Measurements from ENCODE around the gene MID1. TPM values are rescaled to one million over a fixed set of nuclear protein-coding genes. Genes with fewer than 3 reads are reported as not detected.

The MID1 gene
- total RNA-seq, 1 experiment from 2014 or later = 79.5 TPM

- DNase-seq = no peak
- Histone ChIP-seq H3K4me1 (replicated peaks; ENCODE audit: insufficient read depth) (no peaks in the 10 kb centered on the region), H3K4me3 (no peak overlapping the region), H3K4me2 (no peak overlapping the region), H3K9me3 (ENCODE audit: insufficient read depth, low read depth) (no peaks in the 10 kb centered on the region), H3K36me3 (ENCODE audit: low read depth) (no peaks in the 10 kb centered on the region), H3F3A (ENCODE audit: insufficient read depth, low read depth) (no peaks in the 10 kb centered on the region), H3K9me2 (ENCODE audit: insufficient read depth) (no peaks in the 10 kb centered on the region), H2AFZ (no peak overlapping the region), H3K79me2 (ENCODE audit: low read depth) (no peaks in the 10 kb centered on the region), H3K27me3 (ENCODE audit: insufficient read depth, low read depth) (no peaks in the 10 kb centered on the region), H3K27ac (no peak overlapping the region), H4K20me1 (ENCODE audit: insufficient read depth) (no peaks in the 10 kb centered on the region)
- ChIA-PET CTCF (no interaction called here), POLR2A (ENCODE audit: unreplicated experiment) (no interaction called here)
- TF ChIP-seq CTCF (conservative IDR thresholded peaks at IDR 0.05) = no peak
- no TSS peak for BruUV-seq (replicated peaks)
- intact Hi-C loops (cut with micrococcal nuclease; ENCODE audit: unreplicated experiment) = no loop called here
These were observed 32.9 kb upstream of the MID1 start for GRCh38 chrX:10653302-10653701.

- Histone ChIP-seq H2AFZ (no peak overlapping the region), H3F3A (ENCODE audit: insufficient read depth, low read depth) (no peaks in the 10 kb centered on the region), H4K20me1 (ENCODE audit: insufficient read depth) (no peaks in the 10 kb centered on the region), H3K4me1 (replicated peaks; ENCODE audit: insufficient read depth) (no peaks in the 10 kb centered on the region), H3K79me2 (ENCODE audit: low read depth) (no peaks in the 10 kb centered on the region), H3K9me3 (ENCODE audit: insufficient read depth, low read depth) (no peaks in the 10 kb centered on the region), H3K4me3 (no peak overlapping the region), H3K36me3 (ENCODE audit: low read depth) (no peaks in the 10 kb centered on the region), H3K4me2 (no peak overlapping the region), H3K27me3 (ENCODE audit: insufficient read depth, low read depth) (no peaks in the 10 kb centered on the region), H3K27ac (no peak overlapping the region), H3K9me2 (ENCODE audit: insufficient read depth) (no peaks in the 10 kb centered on the region)
- DNase-seq = no peak
- POLR2A ChIA-PET (ENCODE audit: unreplicated experiment) = no interaction called here
- CTCF ChIA-PET = no interaction called here
- TF ChIP-seq CTCF (conservative IDR thresholded peaks at IDR 0.05) = no peak
- TF ChIP-seq EZH2 (IDR thresholded peaks at IDR 0.05; ENCODE audit: low read depth) = no peak
- no TSS peak for BruUV-seq (replicated peaks)
- intact Hi-C loops (cut with micrococcal nuclease; ENCODE audit: unreplicated experiment) = no loop called here
These were observed 28.9 kb upstream of the MID1 start for GRCh38 chrX:10649265-10649664.

- Histone ChIP-seq H3F3A (ENCODE audit: insufficient read depth, low read depth) (no peaks in the 10 kb centered on the region), H3K4me2 (no peak overlapping the region), H3K9me3 (ENCODE audit: insufficient read depth, low read depth) (no peaks in the 10 kb centered on the region), H2AFZ (no peak overlapping the region), H4K20me1 (ENCODE audit: insufficient read depth) (no peaks in the 10 kb centered on the region), H3K4me3 (no peak overlapping the region), H3K27me3 (ENCODE audit: insufficient read depth, low read depth) (no peaks in the 10 kb centered on the region), H3K27ac (no peak overlapping the region), H3K36me3 (ENCODE audit: low read depth) (no peaks in the 10 kb centered on the region), H3K79me2 (ENCODE audit: low read depth) (no peaks in the 10 kb centered on the region), H3K9me2 (ENCODE audit: insufficient read depth) (no peaks in the 10 kb centered on the region), H3K4me1 (replicated peaks; ENCODE audit: insufficient read depth) (no peaks in the 10 kb centered on the region)
- no peak for DNase-seq
- CTCF ChIA-PET = no interaction called here
- TF ChIP-seq EZH2 (IDR thresholded peaks at IDR 0.05; ENCODE audit: low read depth) (no peak), CTCF (conservative IDR thresholded peaks at IDR 0.05) (no peak)
- intact Hi-C loops (cut with micrococcal nuclease; ENCODE audit: unreplicated experiment) = no loop called here
- no TSS peak for BruUV-seq (replicated peaks)
- POLR2A ChIA-PET (ENCODE audit: unreplicated experiment) = no interaction called here
These were observed 28.2 kb upstream of the MID1 start for GRCh38 chrX:10648614-10649013.

All from PC-9 (cell line).